RWPE2 (cell line): Measurements from ENCODE around the gene BOC.

Experiments
- ATAC-seq: fragments of 200-7000 bp; cut with Tn5 transposase; 3 replicates; pipeline ENCODE4 v1.9.1; 2021; ENCODE audit warnings: low read depth
- DNase-seq: peaks from one replicate; pipeline ENCODE4 v3.0.0-alpha.2; 2020; ENCODE audit warnings: low spot score
- H3K27ac ChIP-seq: fragments of 450-650 bp; 2 replicates; pipeline ENCODE4 v1.5.1; 2017; ENCODE audit warnings: mild to moderate bottlenecking; ENCODE audit not compliant: poor library complexity, severe bottlenecking
- H3K27me3 ChIP-seq: fragments of 250-450 bp; sonication (Bioruptor Pico); 2 replicates; pipeline ENCODE4 v1.5.1; 2021; ENCODE audit warnings: mild to moderate bottlenecking, moderate library complexity; ENCODE audit not compliant: insufficient read depth, poor library complexity, severe bottlenecking
- H3K36me3 ChIP-seq: fragments of 250-450 bp; sonication (Bioruptor Pico); 2 replicates; pipeline ENCODE4 v1.5.1; 2020; ENCODE audit warnings: low read depth, mild to moderate bottlenecking, moderate library complexity
- H3K4me1 ChIP-seq: fragments of 250-450 bp; sonication (Bioruptor Pico); 2 replicates; pipeline ENCODE4 v1.5.1; 2021; ENCODE audit warnings: mild to moderate bottlenecking, moderate library complexity; ENCODE audit not compliant: insufficient read depth, poor library complexity, severe bottlenecking
- H3K4me3 ChIP-seq: fragments of 250-450 bp; sonication (Bioruptor Pico); 2 replicates; pipeline ENCODE4 v1.5.1; 2021; ENCODE audit warnings: mild to moderate bottlenecking, moderate library complexity; ENCODE audit not compliant: severe bottlenecking
- H3K9me3 ChIP-seq: fragments of 250-450 bp; sonication (Bioruptor Pico); 2 replicates; pipeline ENCODE4 v1.5.1; 2021; ENCODE audit warnings: mild to moderate bottlenecking, moderate library complexity; ENCODE audit not compliant: severe bottlenecking
- TF ChIP-seq, protein P1 (sequence below): fragments of 450-650 bp; IDR thresholded peaks from one replicate; pipeline ENCODE4 v1.5.1; 2017; ENCODE audit warnings: mild to moderate bottlenecking, moderate library complexity; ENCODE audit not compliant: poor library complexity, severe bottlenecking

Gene BOC

DNA sequence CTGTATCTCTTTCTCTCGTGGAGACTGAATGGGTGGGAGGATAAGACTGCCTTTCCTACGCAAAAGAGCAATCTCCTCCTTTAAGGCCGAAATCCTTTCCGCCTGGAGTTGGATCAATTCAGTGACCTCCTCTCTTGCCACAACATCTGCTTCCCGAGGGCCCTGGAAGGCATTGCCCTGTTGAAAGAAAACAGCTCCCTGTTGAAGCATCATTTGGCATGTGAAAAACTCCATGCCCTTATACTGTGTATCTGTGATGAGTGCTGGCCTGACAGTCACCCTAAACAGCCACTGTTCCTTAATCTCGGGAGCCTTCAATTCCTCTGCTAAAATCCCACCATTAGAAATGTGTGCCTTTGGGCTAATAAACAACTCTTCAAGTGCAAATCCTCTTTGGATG is 80.2 kb downstream of the BOC start:
- no peaks in the 10 kb centered on the region for H3K9me3 ChIP-seq
- ATAC-seq (no peak), DNase-seq (no peak)
- TF ChIP-seq, protein P1, sequence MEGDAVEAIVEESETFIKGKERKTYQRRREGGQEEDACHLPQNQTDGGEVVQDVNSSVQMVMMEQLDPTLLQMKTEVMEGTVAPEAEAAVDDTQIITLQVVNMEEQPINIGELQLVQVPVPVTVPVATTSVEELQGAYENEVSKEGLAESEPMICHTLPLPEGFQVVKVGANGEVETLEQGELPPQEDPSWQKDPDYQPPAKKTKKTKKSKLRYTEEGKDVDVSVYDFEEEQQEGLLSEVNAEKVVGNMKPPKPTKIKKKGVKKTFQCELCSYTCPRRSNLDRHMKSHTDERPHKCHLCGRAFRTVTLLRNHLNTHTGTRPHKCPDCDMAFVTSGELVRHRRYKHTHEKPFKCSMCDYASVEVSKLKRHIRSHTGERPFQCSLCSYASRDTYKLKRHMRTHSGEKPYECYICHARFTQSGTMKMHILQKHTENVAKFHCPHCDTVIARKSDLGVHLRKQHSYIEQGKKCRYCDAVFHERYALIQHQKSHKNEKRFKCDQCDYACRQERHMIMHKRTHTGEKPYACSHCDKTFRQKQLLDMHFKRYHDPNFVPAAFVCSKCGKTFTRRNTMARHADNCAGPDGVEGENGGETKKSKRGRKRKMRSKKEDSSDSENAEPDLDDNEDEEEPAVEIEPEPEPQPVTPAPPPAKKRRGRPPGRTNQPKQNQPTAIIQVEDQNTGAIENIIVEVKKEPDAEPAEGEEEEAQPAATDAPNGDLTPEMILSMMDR, result no peak
- no peak overlapping the region for H3K27ac ChIP-seq
- no peak overlapping the region for H3K4me3 ChIP-seq
- H3K36me3 ChIP-seq, result no peaks in the 10 kb centered on the region
- H3K27me3 ChIP-seq, result no peaks in the 10 kb centered on the region
- peaks cover 10% of the 10 kb centered on the region for H3K4me1 ChIP-seq

- ATAC-seq, result no peak
- no peaks in the 10 kb centered on the region for H3K36me3 ChIP-seq
- no peak for DNase-seq
- no peaks in the 10 kb centered on the region for H3K9me3 ChIP-seq
- TF ChIP-seq, protein P1, result no peak
- no peaks in the 10 kb centered on the region for H3K4me1 ChIP-seq
- no peak overlapping the region for H3K4me3 ChIP-seq
- no peak overlapping the region for H3K27ac ChIP-seq
- H3K27me3 ChIP-seq, result no peaks in the 10 kb centered on the region
Observed at GRCh38 chr3:113292933-113293332, 81.6 kb downstream of the BOC start.

DNA sequence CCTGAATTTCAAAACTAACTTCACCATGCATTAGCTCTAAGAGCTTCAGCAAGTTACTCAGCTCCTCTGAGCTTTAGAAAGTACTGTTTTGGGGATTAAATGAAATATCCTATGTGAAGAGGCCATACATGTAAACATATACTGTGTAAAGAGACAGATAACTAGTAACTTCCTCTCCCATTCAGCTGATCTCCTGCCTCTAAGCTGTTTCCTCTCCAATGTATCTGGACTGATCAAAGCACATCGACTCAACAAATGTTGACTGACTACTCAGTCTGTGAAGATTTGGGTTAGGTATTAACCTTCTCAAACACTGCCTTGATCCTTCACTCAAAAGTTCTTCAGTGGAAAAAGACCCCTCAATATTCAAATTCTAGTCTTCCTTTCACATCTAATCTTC is 82.0 kb downstream of the BOC start:
- no peaks in the 10 kb centered on the region for H3K36me3 ChIP-seq
- H3K9me3 ChIP-seq, result no peaks in the 10 kb centered on the region
- H3K27ac ChIP-seq, result no peak overlapping the region
- no peak overlapping the region for H3K4me3 ChIP-seq
- DNase-seq, result no peak
- no peak for ATAC-seq
- H3K4me1 ChIP-seq, result no peaks in the 10 kb centered on the region
- TF ChIP-seq, protein P1, result no peak
- H3K27me3 ChIP-seq, result no peaks in the 10 kb centered on the region

DNA sequence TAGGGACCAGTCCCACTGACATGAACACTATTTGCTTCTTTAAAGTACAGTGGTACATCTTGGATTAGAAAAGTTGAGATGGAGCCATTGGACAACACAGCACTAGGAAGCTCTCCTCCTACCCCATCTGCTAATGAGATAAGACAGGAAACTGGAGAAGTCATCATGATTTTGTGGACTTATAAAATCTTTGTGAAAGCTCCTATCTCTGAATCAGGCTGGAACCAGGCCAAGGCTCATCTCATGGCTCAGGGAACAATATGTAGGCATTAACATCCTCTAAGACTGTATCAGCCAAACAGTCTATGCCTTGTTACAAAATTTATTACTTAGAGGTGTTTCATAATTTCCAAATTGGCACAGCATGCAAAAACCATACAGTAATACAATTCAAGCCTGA is 84.1 kb downstream of the BOC start:
- Histone ChIP-seq H3K36me3 (no peaks in the 10 kb centered on the region), H3K4me3 (no peak overlapping the region), H3K9me3 (no peaks in the 10 kb centered on the region), H3K27me3 (no peaks in the 10 kb centered on the region), H3K4me1 (no peaks in the 10 kb centered on the region), H3K27ac (no peak overlapping the region)
- ATAC-seq (no peak), DNase-seq (no peak)
- TF ChIP-seq, protein P1, result no peak

DNA sequence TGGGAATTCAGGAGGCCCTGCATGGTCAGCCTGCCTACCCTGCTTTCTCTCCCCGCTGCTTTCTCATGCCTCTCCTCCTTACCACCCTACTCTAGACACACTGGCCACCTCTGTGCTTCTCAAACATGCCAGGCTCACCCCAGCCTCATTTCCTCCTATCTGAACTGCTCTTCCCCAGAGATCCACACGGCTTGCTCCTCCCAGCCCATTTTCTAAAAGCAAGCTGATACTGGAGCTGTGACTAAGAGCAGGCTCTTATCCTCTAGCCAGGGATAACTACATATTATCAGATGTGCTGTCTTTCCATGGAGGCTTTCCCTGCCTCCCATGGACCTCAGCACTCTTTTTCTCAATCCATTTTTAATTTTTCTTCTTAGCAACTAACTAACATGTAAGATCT is 85.9 kb downstream of the BOC start:
- H3K36me3 ChIP-seq, result no peaks in the 10 kb centered on the region
- TF ChIP-seq, protein P1, result no peak
- H3K27ac ChIP-seq, result no peak overlapping the region
- no peaks in the 10 kb centered on the region for H3K9me3 ChIP-seq
- H3K4me3 ChIP-seq, result no peak overlapping the region
- DNase-seq (no peak), ATAC-seq (no peak)
- no peaks in the 10 kb centered on the region for H3K4me1 ChIP-seq
- no peaks in the 10 kb centered on the region for H3K27me3 ChIP-seq
